Amniotic epithelial cell (primary cell): Measurements from ENCODE around the gene GYG1.

Experiments
- DNase-seq: peaks from one replicate; pipeline ENCODE4 v3.0.0-alpha.2; 2010; ENCODE audit warnings: low read depth

GYG1 gene

GRCh38 chr3:149018247-149018646 is 26.9 kb downstream of the GYG1 start:
- peak; percentile 83 for DNase-seq

GRCh38 chr3:149019580-149019979 is 28.2 kb downstream of the GYG1 start:
- no peak for DNase-seq

- DNase-seq = no peak
Measured at GRCh38 chr3:149020196-149020838, 29.0 kb downstream of the GYG1 start.

DNA sequence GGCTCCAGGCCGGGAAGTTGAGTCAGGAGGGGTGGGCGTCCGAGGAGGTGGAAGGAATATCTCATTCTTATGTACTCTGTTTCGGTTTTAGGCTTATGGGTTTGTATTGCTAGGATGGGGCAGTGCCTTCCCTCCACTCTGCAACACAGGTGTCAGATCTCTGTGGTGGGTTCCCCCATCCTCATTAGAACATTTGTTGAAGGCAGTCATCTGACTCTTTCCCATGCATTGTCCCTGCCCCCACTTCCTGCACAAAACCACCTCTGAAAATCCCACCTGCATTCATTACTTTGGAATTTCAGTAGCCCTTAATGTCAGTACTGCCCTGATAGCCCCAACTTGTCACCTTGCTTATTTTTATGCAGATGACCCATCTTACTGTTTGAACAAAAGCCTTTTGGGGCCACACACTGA is 29.5 kb downstream of the GYG1 start:
- no peak for DNase-seq

DNA sequence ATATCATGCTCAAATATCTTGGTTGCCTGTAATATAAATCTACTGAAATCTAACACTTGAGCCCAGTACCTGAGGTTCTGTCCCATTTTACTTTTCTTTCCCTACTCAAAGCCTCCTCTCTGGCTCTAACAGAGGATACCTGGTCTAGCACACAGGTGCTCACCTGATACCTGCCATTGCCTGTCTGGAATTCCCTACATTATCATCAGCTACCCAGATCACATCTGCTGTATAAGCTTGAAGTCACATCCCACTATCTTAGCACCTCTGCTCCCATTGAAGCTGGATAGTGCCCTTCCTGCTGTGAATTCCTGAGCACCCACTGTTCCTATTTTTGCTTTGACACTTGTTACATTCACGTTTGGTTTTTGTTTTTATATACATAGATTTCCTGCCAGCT is 30.5 kb downstream of the GYG1 start:
- no peak for DNase-seq

DNA sequence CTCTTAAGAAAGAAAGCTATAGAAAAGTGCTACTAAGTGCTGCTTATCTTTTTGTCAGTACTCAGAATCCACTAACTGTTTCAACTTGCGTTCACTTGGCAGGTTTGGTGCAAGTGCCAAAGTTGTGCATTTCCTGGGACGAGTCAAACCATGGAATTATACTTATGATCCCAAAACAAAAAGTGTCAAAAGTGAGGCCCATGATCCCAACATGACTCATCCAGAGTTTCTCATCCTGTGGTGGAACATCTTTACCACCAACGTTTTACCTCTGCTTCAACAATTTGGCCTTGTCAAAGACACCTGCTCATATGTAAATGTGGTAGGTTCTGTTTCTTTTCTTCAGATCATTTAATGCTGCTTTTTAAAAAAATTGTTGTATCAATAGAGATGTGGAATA is 32.6 kb downstream of the GYG1 start:
- DNase-seq = no peak

GRCh38 chr3:149026718-149027117 is 35.4 kb downstream of the GYG1 start:
- no peak for DNase-seq

DNA sequence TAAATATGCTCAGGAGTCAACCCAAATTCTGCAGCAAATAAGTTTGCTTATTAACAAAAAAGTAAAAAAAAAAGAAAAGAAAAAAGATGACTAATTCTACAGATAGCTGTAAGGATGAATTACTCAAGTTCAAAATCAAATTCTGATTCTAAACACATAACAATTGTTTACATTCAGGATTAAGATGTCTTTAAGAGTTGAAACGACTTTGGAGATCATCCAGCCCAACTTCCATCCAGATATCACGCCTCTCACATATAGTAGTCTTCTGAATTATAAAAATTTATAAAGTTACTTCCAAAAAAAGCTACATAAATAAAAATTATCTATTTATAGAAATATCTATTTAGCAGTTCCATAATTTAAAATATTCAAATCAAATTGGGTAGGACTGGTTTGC is 39.8 kb downstream of the GYG1 start:
- no peak for DNase-seq

DNA sequence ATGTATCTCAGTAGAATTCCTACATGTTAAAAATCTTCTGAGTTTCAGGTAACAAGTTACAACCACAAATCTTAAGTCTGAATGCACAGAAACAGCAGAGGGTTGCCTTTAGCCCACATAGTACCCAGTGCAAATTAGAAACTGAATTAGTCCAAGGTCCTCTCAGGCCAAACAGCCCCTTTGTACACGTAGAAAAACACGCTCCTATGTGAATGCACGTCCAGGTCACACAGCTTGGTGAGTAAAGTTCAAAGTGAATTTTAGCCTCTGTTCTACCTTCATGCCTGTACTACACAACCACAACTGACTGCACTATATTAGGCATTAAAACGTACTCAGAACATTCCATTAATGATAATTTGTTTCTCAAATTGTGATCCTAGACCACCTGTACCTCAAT is 46.3 kb downstream of the GYG1 start:
- DNase-seq = no peak

DNA sequence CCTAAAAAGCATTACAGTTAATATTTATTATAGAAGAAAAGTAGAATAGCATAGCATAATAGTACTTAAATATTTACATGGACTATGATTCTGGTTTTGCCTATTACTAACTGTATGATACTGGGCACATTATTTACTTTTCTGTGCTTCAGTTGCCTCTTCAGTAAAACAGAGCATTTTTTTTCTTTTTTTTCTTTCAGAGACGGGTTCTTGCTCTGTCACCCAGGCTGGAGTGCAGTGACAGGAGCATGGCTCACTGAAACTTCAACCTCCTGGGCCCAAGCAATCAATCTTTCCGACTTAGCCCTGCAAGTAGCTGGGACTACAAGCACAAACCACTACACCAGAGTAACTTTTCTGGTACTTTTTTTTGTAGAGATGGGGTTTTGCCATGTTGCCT is 47.0 kb downstream of the GYG1 start:
- DNase-seq = no peak

DNA sequence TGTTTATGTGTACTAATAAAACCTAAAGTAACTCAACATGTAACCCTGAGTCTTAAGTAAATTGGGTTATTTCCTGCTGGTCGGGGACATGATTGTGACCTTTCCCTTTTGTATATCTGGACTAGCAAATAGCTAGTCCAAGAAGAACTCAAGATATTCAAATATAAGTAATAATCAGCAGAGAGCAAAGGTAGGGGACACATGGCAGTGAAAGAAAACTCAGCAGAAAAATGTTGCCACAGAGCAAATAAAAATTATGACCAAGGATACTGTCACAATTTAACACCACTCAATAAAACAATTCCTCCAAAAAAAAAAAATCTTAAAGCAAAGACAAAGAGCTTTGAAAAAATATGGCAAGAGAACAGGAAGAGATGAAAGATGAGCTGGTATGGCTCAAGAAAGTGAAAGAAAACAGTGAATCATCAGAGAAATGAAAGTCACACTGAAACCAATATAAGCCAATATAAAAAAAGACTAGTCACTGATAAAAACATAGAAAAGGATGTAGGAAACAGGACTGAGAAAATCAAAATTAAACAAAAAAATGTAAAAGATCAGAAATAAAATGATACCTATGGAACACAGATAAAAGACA is 51.5 kb downstream of the GYG1 start:
- DNase-seq = peak; percentile 41

- DNase-seq = no peak
Measured at GRCh38 chr3:149044339-149045083, 53.2 kb downstream of the GYG1 start.

DNA sequence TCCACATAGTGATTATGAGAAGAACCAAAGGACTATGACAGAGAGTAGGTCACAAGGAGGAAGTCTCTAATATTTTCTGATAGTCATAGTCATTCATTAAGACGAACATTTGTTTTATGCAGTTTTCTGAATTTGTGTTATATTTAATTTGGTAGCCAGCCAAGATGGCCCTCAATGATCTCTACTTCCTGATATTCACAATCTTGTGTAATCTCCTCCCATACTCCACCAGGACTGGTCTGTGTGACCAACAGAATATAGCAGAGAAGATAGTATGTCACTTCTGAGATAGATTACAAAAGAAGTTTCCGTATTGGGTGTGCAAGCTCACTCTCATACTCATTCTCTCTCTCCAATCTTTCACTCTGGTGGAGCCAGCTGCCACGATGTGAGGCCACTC is 64.2 kb downstream of the GYG1 start:
- DNase-seq = no peak

DNA sequence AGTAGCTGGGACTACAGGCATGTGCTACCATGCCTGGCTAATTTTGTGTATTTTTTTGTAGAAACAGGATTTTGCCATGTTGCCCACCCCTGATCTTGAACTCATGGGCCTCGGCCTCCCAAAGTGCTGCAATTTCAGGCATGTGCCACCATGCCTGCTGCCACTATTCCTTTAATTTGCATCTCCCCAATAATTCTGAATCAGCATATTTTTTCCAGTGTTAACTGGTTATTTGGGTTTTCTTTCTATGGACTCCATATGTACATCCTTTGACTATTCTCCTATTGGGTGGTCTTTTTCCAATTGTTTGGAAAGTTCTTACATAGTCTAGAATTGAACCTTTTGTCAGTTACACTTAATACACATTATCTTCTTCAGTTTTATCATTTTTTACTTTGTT is 66.9 kb downstream of the GYG1 start:
- DNase-seq = no peak

- DNase-seq = no peak
Measured at GRCh38 chr3:149058602-149059001, 67.3 kb downstream of the GYG1 start.

DNA sequence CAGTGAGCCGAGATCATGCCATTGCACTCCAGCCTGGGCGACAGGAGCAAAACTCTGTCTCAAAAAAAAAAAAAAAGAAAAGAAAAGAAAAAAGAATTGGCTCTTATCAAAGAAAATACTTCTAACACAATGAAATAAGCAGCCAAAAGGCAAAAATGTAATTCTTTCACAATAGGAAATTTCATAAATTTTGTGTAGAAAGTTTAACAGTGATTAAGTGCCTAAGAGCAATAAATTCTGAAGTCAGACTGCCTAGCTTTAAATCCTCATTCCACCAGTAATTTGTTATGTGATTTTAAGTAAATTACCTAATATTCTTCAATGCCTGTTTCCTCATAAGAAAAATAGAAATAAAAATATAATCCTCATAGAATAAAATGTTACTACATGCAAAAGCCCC is 70.4 kb downstream of the GYG1 start:
- peak; percentile 53 for DNase-seq

DNA sequence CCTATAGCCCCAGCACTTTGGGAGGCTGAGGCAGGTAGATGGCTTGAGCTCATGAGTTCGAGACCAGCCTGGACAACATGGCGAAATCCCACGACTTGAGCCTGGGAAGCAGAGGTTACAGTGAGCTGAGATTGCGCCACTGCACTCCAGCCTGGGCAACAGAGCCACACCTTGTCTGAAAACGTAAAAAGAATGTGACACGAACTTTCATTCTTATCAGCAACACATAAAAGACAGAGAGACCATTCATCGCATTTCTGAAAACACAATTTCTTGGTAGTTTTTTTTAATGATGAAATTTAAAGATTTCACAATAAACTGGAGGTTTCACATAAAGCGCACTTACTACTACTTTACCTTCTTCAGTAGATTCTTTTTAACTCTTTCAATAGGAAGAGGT is 76.5 kb downstream of the GYG1 start:
- peak; percentile 29 for DNase-seq
